GM23248 (cell line): ENCODE data around the gene BCR. TPM values are rescaled to one million over a fixed set of nuclear protein-coding genes. Genes with fewer than 3 reads are reported as not detected.

Source experiments
- DNase-seq: peaks from one replicate; pipeline ENCODE4 v3.0.0-alpha.2; 2015
- H2AFZ ChIP-seq: fragments of 200-600 bp; sonication (generic); 2 replicates; pipeline ENCODE4 v1.6.1; 2016; ENCODE audit warnings: antibody characterized with exemption
- H3F3A ChIP-seq: fragments of 200-600 bp; sonication (generic); 2 replicates; pipeline ENCODE4 v1.6.1; 2016; ENCODE audit warnings: mild to moderate bottlenecking, antibody characterized with exemption, mixed run types; ENCODE audit not compliant: insufficient read depth
- H3K27ac ChIP-seq: fragments of 200-600 bp; sonication (generic); 2 replicates; pipeline ENCODE4 v1.5.1; 2016; ENCODE audit warnings: mild to moderate bottlenecking
- H3K27me3 ChIP-seq: fragments of 200-600 bp; sonication (generic); replicated peaks from 2 replicates; pipeline ENCODE4 v1.6.1; 2016; ENCODE audit warnings: mild to moderate bottlenecking; ENCODE audit not compliant: insufficient read depth
- H3K36me3 ChIP-seq: fragments of 200-600 bp; sonication (generic); 2 replicates; pipeline ENCODE4 v1.6.1; 2016; ENCODE audit warnings: low read depth, mild to moderate bottlenecking
- H3K4me1 ChIP-seq: fragments of 200-600 bp; sonication (generic); 2 replicates; pipeline ENCODE4 v1.6.1; 2016; ENCODE audit warnings: mild to moderate bottlenecking; ENCODE audit not compliant: insufficient read depth
- H3K4me2 ChIP-seq: fragments of 200-600 bp; sonication (generic); one replicate; pipeline ENCODE4 v1.6.1; 2016; ENCODE audit warnings: mild to moderate bottlenecking; ENCODE audit not compliant: unreplicated experiment
- H3K4me3 ChIP-seq: fragments of 200-600 bp; sonication (generic); 2 replicates; pipeline ENCODE4 v1.5.1; 2016; ENCODE audit warnings: mild to moderate bottlenecking
- H3K79me2 ChIP-seq: fragments of 200-600 bp; sonication (generic); 2 replicates; pipeline ENCODE4 v1.6.1; 2016; ENCODE audit warnings: mild to moderate bottlenecking; ENCODE audit not compliant: insufficient read depth
- H3K9ac ChIP-seq: fragments of 200-600 bp; sonication (generic); 2 replicates; pipeline ENCODE4 v1.6.1; 2016; ENCODE audit warnings: mild to moderate bottlenecking
- H3K9me2 ChIP-seq: fragments of 200-600 bp; sonication (generic); 2 replicates; pipeline ENCODE4 v1.6.1; 2016; ENCODE audit warnings: mixed run types, mild to moderate bottlenecking, moderate library complexity; ENCODE audit not compliant: insufficient read depth
- H3K9me3 ChIP-seq: fragments of 200-600 bp; sonication (generic); one replicate; pipeline ENCODE4 v1.6.1; 2017; ENCODE audit warnings: low read depth
- H4K20me1 ChIP-seq: fragments of 200-600 bp; sonication (generic); 2 replicates; pipeline ENCODE4 v1.6.0; 2016; ENCODE audit not compliant: insufficient read depth
- EZH2 ChIP-seq: fragments of 200-600 bp; sonication (generic); IDR thresholded peaks from 2 replicates; pipeline ENCODE4 v1.6.1; 2018; ENCODE audit warnings: antibody characterized with exemption, mild to moderate bottlenecking; ENCODE audit not compliant: insufficient read depth, poor library complexity, severe bottlenecking
- EZH2phosphoT487 ChIP-seq: fragments of 200-600 bp; sonication (generic); IDR thresholded peaks from 2 replicates; pipeline ENCODE4 v1.6.1; 2018; ENCODE audit warnings: antibody characterized with exemption, moderate library complexity, mild to moderate bottlenecking, low read depth; ENCODE audit not compliant: insufficient read depth
- WGBS, 2 experiments: methylation state at CpG; one replicate each; pipeline ENCODE4 v1.1.6; 2015 to 2017; ENCODE audit warnings: low lambda C conversion rate in 2 of 2, low coverage in 1 of 2; ENCODE audit errors: missing lambda C conversion rate in 2 of 2; 5-methylcytosine and 5-hydroxymethylcytosine counted together
- in situ Hi-C: fragments of 300-500 bp; cut with MboI; formaldehyde crosslinking; loops from 2 replicates; pipeline ENCODE4 v1.15.0; 2020
- polyA plus RNA-seq: library from polyadenylated mRNA; unstranded; fragments of >200 nt; fragmentation: Nextera tagmentation; extraction: Ambion mirVana; gene quantifications from 2 replicates; pipeline ENCODE4 v1.2.1, GENCODE V29; 2016
- total RNA-seq: library from RNA; depleted of rRNA; stranded (reverse); fragments of >200 nt; shearing (Covaris generic); gene quantifications from 2 replicates; pipeline ENCODE4 v1.2.3, GENCODE V29; 2014

The BCR gene
- total and polyA plus RNA-seq, 2 experiments from 2014 or later: 4.7 to 30.0 TPM

- 94 to 96% methylated on average over 10 of the region's 10 CpGs for WGBS, 2 experiments
- Histone ChIP-seq H3K79me2 (peaks cover 100% of the 10 kb centered on the region), H3K4me3 (no peak overlapping the region), H3K9me2 (no peaks in the 10 kb centered on the region), H3K9me3 (no peaks in the 10 kb centered on the region), H3K4me1 (peaks cover 20% of the 10 kb centered on the region), H4K20me1 (no peaks in the 10 kb centered on the region; the same call in none of the 2 replicates), H3K27me3 (no peaks in the 10 kb centered on the region), H2AFZ (no peak overlapping the region), H3K4me2 (no peak overlapping the region), H3K9ac (no peak overlapping the region), H3K36me3 (no peaks in the 10 kb centered on the region), H3K27ac (no peak overlapping the region), H3F3A (peaks cover 10% of the 10 kb centered on the region)
- TF ChIP-seq EZH2 (no peak), EZH2phosphoT487 (no peak)
- DNase-seq: no peak
- in situ Hi-C loops: no loop called here
Observed at GRCh38 chr22:23212061-23213021, 32.0 kb downstream of the BCR start.

GRCh38 chr22:23213022-23213555 is 32.8 kb downstream of the BCR start:
- DNase-seq: no peak
- Histone ChIP-seq H3K79me2 (peaks cover 100% of the 10 kb centered on the region), H4K20me1 (no peaks in the 10 kb centered on the region; the same call in none of the 2 replicates), H3F3A (peaks cover 10% of the 10 kb centered on the region), H3K9me3 (no peaks in the 10 kb centered on the region), H3K27ac (no peak overlapping the region), H3K4me2 (no peak overlapping the region), H3K4me3 (no peak overlapping the region), H3K36me3 (no peaks in the 10 kb centered on the region), H2AFZ (no peak overlapping the region), H3K4me1 (peaks cover 20% of the 10 kb centered on the region), H3K9me2 (no peaks in the 10 kb centered on the region), H3K9ac (no peak overlapping the region), H3K27me3 (no peaks in the 10 kb centered on the region)
- WGBS, 2 experiments: 97 to 99% methylated on average over 13 of the region's 13 CpGs
- TF ChIP-seq EZH2 (no peak), EZH2phosphoT487 (no peak)
- in situ Hi-C loops: no loop called here

GRCh38 chr22:23213581-23214334 is 33.4 kb downstream of the BCR start:
- WGBS, 2 experiments: 82 to 83% methylated on average over 11 of the region's 11 CpGs
- Histone ChIP-seq H3K79me2 (peaks cover 100% of the 10 kb centered on the region), H3K36me3 (no peaks in the 10 kb centered on the region), H3K9me2 (no peaks in the 10 kb centered on the region), H3K9ac (no peak overlapping the region), H2AFZ (no peak overlapping the region), H3K27me3 (no peaks in the 10 kb centered on the region), H3K27ac (no peak overlapping the region), H4K20me1 (no peaks in the 10 kb centered on the region; the same call in none of the 2 replicates), H3K4me3 (no peak overlapping the region), H3K4me2 (no peak overlapping the region), H3K9me3 (no peaks in the 10 kb centered on the region), H3F3A (peaks cover 10% of the 10 kb centered on the region), H3K4me1 (peaks cover 20% of the 10 kb centered on the region)
- in situ Hi-C loops: no loop called here
- TF ChIP-seq EZH2phosphoT487 (no peak), EZH2 (no peak)
- DNase-seq: no peak

- 90% methylated on average over 9 of the region's 9 CpGs for WGBS, 2 experiments
Observed at GRCh38 chr22:23214398-23214797, 34.1 kb downstream of the BCR start.

More at GRCh38 chr22:23214398-23214797, 34.1 kb downstream of the BCR start:
- Histone ChIP-seq H3K4me1 (peaks cover 24% of the 10 kb centered on the region), H3K4me2 (no peak overlapping the region), H3K27me3 (no peaks in the 10 kb centered on the region), H3K79me2 (peaks cover 100% of the 10 kb centered on the region), H3K9me2 (no peaks in the 10 kb centered on the region), H3K27ac (no peak overlapping the region), H3F3A (peaks cover 10% of the 10 kb centered on the region), H3K4me3 (no peak overlapping the region), H4K20me1 (no peaks in the 10 kb centered on the region; the same call in none of the 2 replicates), H3K9ac (no peak overlapping the region), H3K9me3 (no peaks in the 10 kb centered on the region), H2AFZ (no peak overlapping the region), H3K36me3 (no peaks in the 10 kb centered on the region)
- TF ChIP-seq EZH2 (no peak), EZH2phosphoT487 (no peak)
- DNase-seq: no peak
- in situ Hi-C loops: no loop called here
